ENCODE measurements around the gene EXOC8.

- TF ChIP-seq ZSCAN22 (CRISPR knock-in tag; IDR thresholded peaks at IDR 0.05) (no peak), ZNF549 (CRISPR knock-in tag; IDR thresholded peaks at IDR 0.05) (no peak), MYC (CRISPR knock-in tag; IDR thresholded peaks at IDR 0.05; ENCODE audit: borderline replicate concordance) (no peak), POLR2AphosphoS2 (IDR thresholded peaks at IDR 0.05; ENCODE audit: low read depth, low read length) (no peak), SMAD1 (CRISPR knock-in tag; IDR thresholded peaks at IDR 0.05; ENCODE audit: borderline replicate concordance, low read depth) (no peak), ESRRA (CRISPR knock-in tag; IDR thresholded peaks at IDR 0.05; ENCODE audit: low read depth) (no peak), ZNF441 (CRISPR knock-in tag; IDR thresholded peaks at IDR 0.05; ENCODE audit: borderline replicate concordance) (no peak), CTCF (CRISPR knock-in tag; IDR thresholded peaks at IDR 0.05) (no peak), HNRNPH1 (optimal IDR thresholded peaks at IDR 0.05; ENCODE audit: low read depth, low read length) (no peak)
Measured at GRCh38 chr1:231354330-231355020, 16.8 kb upstream of the EXOC8 start.

All from HepG2 (cell line).